Activated T-helper 1 cell treated with Interleukin-2 at 50 U/mL for 16 hours (primary cell): ENCODE results near the gene CACNA1I.

Experiments used
- DNase-seq: peaks from one replicate; pipeline ENCODE4 v3.0.0-alpha.2; 2020; ENCODE audit warnings: low read depth

Gene CACNA1I

GRCh38 chr22:39669432-39669831 is 98.9 kb downstream of the CACNA1I start:
- DNase-seq, result no peak

- DNase-seq, result no peak
These were observed 101.4 kb downstream of the CACNA1I start for GRCh38 chr22:39671936-39672335.

- DNase-seq, result no peak
These were observed 104.0 kb downstream of the CACNA1I start for GRCh38 chr22:39674536-39674935.

GRCh38 chr22:39675947-39676346 is 105.4 kb downstream of the CACNA1I start:
- no peak for DNase-seq

DNA sequence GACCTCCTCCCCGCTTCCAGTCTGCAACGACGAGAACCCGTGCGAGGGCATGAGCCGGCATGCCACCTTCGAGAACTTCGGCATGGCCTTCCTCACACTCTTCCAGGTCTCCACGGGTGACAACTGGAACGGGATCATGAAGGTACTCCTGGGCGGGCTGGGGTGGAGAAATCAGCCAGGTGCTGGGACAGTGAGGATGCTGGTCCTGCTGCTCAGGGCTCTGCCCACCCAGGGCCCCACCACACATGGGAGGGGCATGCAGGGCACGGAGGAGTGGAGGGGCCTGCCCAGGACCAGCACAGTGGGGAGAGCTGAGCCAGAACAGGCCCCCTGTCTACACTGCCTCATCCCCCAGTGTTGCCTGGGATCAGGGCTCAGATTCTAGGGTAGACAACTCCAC is 107.4 kb downstream of the CACNA1I start:
- no peak for DNase-seq

- DNase-seq, result no peak
These were observed 108.4 kb downstream of the CACNA1I start for GRCh38 chr22:39678862-39679490.

DNA sequence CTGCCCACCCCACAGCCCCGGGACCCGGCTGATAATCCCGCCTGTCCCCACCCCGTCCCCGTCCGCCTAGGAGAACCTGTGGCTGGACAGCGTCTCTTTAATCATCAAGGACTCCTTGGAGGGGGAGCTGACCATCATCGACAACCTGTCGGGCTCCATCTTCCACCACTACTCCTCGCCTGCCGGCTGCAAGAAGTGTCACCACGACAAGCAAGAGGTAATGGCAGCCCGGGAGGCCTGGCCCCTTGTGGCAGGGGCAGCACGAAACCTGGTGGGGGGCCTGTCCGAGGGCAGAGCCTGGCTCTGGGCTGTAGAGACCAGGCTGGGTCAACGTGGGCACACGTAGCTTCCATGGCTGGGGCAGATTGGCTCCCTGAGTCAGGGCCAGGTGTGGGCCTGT is 109.1 kb downstream of the CACNA1I start:
- DNase-seq, result no peak

GRCh38 chr22:39680486-39680885 is 109.9 kb downstream of the CACNA1I start:
- no peak for DNase-seq

GRCh38 chr22:39681038-39681861 is 110.7 kb downstream of the CACNA1I start:
- no peak for DNase-seq

DNA sequence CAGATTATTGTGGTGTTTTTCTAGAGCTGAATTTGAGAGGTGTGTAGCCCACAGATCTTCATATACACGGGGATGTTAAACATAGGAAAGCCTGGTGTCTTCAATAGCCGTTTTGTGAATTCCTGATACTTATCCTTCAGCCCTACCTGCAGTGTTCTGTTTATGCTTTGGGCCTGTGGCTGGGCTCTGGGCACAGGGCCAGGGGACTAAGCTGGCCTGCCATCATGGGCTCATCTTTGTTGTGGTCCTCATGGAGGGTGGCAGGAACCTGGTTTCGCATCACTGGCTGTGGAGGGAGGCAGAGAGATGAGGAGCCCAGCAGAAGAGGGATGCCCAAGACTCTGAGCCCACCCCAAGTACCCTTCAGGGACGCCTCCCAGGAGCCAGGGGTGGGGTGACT is 112.4 kb downstream of the CACNA1I start:
- DNase-seq, result no peak

DNA sequence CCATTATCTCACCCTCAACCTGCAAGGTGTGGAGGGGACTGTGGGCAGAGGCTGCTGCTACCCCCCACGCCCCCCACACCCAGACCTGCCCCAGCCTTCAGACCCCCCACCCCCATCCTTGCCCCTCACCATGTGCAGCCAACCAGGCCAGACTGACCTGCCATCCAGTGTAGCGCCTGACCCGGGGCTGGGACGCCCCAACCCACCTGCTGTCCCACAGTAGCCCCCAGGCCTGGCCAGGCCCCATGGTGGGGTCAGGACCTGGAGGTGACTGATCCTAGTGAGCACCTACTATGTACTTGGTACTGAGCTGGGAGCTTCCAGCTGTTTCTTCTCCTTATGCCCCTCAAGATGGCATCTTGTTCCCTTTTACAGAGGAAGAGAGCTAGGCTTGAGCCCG is 113.1 kb downstream of the CACNA1I start:
- DNase-seq, result no peak

DNA sequence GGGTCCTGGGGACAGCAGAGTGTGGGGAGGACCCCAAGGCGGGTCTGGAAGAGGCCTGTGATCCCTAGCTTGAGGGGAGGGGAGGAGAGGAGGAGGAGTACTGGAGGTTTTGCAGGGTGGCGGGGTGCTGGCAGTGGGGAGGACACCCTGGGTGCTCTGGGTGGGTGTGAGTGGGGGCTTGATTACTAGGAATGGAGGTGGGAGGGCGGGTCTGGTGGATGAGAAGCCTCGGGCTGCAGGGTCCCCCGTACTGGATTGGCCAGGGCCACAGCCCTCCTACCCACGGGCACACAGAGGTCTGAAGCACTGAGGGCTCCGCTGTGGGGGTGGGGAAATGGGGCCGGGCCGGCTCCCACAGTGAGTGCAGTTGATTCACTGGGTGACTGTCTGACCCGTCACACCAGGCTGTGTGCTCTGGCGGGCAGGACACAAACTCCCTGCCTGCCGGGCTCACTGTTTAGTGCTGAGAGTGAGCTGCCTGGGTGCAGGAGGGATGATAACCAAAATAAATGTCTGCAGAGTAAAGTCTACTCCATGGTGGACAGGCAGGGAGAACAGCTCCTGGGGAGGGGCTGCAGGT is 114.2 kb downstream of the CACNA1I start:
- DNase-seq, result no peak

DNA sequence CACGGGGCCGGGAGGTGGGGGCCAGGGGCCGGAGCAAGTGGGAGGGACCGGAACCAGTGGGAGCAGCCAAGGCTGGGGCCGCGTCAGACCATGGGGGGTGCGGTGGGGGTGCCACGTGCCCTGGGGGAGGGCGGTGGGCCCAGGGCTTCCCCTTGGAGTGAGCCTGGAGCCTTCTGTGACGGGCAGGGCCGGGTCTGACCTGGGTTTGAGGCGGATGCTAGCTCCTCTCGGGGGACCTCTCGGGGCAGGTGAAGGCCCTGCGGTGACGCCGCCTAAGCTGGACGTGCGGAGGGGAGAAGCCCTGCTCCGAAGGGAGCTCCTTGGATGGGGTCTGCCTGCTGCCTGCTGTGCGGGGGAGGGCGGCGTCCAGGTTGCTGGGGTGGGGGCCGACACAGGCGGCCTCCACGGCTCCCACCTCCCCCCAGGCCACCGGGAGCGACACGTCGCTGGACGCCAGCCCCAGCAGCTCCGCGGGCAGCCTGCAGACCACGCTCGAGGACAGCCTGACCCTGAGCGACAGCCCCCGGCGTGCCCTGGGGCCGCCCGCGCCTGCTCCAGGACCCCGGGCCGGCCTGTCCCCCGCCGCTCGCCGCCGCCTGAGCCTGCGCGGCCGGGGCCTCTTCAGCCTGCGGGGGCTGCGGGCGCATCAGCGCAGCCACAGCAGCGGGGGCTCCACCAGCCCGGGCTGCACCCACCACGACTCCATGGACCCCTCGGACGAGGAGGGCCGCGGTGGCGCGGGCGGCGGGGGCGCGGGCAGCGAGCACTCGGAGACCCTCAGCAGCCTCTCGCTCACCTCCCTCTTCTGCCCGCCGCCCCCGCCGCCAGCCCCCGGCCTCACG is 115.0 kb downstream of the CACNA1I start:
- DNase-seq, result no peak

GRCh38 chr22:39686178-39686620 is 115.6 kb downstream of the CACNA1I start:
- DNase-seq, result no peak

DNA sequence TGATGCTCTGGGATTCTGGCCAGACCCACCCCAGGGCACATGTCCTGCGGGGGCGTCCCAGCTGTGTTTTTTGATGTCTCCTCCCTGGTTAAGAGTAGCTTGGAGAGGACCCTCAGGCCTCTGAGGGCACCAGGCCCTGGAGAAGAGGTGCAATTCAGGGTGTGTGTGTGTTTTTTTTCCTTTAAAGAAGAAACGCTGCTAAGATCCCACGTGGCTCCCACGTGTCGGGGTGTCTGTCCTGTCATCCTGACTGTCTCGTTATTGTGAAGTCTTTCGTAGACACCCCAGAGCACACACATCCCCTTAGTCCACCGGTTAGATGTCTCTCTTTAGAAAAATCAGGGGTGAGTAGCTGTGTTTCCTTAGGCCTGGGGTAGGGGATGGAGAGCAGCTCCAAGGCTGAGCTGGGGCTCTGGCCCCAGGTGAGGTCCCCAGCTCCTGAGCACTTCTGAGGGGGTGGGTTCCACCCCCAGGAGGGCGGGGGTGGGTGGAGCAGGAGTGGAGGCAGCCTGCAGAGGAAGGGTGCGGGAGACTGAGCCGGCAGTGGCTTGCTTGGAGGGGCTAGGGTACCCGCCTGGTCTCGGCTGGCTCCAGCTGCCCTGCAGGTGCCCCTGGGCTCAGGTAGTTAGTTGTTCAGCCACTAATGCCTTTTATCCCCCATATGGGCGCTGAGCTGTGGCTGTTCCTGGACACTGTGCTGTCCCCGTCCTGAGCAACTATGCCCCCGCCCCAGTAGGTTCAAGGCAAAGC is 116.4 kb downstream of the CACNA1I start:
- DNase-seq, result no peak

DNA sequence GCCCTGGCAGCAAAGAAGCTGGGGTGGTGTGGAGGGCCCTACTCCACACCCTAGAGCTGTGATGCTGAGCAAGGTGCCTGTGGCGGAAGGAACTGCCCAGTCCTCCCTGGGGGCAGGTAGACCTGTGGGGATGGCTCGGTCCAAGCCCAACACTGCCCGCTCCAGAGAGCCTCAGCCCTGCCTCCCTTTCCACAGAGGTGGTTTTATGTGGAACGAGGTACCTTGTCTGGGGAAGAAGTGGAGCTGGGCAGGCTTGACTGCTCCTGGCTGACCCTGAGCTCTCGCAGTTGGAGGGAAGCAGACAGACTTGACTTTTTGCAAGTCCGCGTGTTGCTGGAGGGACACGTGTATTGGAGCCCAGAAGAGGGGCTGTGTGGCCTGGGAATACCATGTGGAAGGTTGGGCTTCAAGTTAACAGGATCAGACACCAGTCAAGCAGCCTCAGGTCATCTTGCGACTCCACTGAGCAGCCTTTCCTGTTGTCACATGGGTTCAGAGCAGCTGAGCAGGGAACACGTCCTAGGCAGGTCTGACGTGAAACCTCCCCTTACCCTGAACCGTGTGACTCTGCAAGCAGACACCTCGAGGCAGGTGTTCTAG is 117.7 kb downstream of the CACNA1I start:
- DNase-seq, result no peak

DNA sequence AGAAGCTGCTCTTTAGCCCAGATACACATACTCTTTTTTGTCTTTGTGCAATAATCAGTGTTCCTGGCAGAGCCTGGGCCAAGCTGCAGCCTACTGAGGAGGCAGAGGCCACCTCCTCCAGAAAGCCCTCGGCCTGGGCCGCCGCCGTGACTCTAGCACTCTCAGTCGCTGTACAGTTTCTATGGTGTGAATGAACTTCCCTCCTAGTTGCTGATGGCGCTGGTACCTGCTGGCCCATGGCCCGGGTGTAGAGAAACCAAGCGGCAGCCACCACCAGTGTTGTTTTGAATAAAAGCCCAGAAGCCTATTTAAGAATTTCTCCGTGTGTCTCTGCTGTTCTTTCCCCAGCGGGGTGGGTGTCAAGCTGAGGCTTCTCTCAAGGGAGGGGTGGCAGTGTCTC is 118.9 kb downstream of the CACNA1I start:
- no peak for DNase-seq

GRCh38 chr22:39690881-39691605 is 120.5 kb downstream of the CACNA1I start:
- no peak for DNase-seq

DNA sequence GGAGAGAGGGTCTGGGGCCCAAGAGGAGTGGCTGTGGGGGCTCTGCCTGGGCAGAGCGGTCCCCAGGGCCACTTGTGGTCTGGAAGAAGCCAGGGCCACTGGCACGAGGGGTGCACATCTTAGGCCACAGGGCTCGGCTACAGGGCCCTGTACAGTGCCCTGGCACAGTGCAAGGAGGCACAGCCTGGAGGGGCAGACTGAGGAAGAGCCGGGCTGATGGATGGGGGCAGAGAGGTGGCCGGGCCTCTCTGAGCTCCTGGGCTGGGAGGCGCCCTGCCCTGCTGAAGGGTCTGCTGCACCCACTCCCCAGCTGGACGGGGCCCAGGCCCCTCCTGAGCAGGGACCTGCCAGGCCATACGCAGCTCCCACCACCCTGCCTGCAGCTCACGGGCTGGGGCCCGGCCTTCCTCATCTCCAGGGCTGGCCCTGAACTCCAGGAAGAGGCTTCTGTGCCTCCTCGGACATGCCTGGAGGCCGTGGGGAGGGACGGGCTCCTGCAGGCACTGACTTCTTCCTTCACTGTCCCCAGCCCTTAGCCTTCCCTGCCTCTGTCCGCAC is 123.5 kb downstream of the CACNA1I start:
- DNase-seq, result no peak

DNA sequence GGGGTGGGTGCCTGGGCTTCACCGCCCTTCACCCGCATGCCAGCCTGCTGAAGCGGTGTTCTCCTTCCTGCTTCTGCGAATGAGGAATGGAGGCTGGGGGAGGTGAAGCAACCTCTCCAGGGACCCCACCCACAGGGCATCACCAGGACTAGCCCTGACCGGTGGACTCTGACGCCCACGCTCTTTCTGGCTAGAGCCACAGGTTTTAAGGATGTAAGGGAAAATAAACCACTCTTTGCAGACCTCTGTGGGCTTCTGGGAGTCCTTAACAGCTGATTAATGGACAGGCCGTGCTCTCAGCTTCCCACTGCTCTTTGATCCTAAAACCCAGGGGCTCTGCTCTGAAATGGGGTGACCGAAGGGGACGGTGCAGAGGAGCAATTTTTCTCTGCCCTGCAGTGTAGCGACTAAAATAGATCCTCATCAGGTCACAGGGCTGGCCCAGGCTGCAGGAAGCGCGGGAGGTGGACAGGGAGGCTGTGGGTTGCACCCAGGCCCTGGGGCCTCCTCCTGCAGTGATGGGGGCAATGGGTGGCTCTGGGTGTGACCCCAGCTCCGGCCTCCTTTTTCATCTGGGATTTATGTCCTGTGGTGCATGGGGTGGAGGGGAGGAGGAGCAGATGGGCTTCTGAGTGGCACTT is 127.4 kb downstream of the CACNA1I start:
- DNase-seq, result no peak
